EL (cell line): Measurements from ENCODE around the gene SLC39A3.

ENCODE experiments used
- DNase-seq: peaks from one replicate; pipeline ENCODE4 v3.0.0-alpha.2; 2016

Gene SLC39A3

GRCh38 chr19:2744113-2744512 is 4.3 kb upstream of the SLC39A3 start:
- no peak for DNase-seq

GRCh38 chr19:2743099-2743498 is 3.3 kb upstream of the SLC39A3 start:
- no peak for DNase-seq

GRCh38 chr19:2740314-2740656 is 468 bp upstream of the SLC39A3 start:
- DNase-seq, result no peak

- DNase-seq, result no peak
These were observed 3.1 kb downstream of the SLC39A3 start for GRCh38 chr19:2736550-2737190.

GRCh38 chr19:2735374-2735773 is 4.4 kb downstream of the SLC39A3 start:
- no peak for DNase-seq

- DNase-seq, result no peak
These were observed 5.1 kb downstream of the SLC39A3 start for GRCh38 chr19:2734589-2735288.

- no peak for DNase-seq
These were observed 5.8 kb downstream of the SLC39A3 start for GRCh38 chr19:2733930-2734588.

- DNase-seq, result no peak
These were observed 6.9 kb downstream of the SLC39A3 start for GRCh38 chr19:2732883-2733282.

GRCh38 chr19:2732157-2732725 is 7.6 kb downstream of the SLC39A3 start:
- no peak for DNase-seq

GRCh38 chr19:2731181-2731995 is 8.4 kb downstream of the SLC39A3 start:
- no peak for DNase-seq

GRCh38 chr19:2729943-2730818 is 9.6 kb downstream of the SLC39A3 start:
- no peak for DNase-seq

- DNase-seq, result no peak
These were observed 10.9 kb downstream of the SLC39A3 start for GRCh38 chr19:2728783-2729387.

GRCh38 chr19:2727640-2727944 is 12.2 kb downstream of the SLC39A3 start:
- peak; percentile 32 for DNase-seq

GRCh38 chr19:2726904-2727639 is 12.7 kb downstream of the SLC39A3 start:
- DNase-seq, result no peak

- DNase-seq, result no peak
These were observed 13.5 kb downstream of the SLC39A3 start for GRCh38 chr19:2726160-2726855.

- no peak for DNase-seq
These were observed 15.7 kb downstream of the SLC39A3 start for GRCh38 chr19:2724148-2724557.

- DNase-seq, result no peak
These were observed 16.1 kb downstream of the SLC39A3 start for GRCh38 chr19:2723747-2724146.

- DNase-seq, result no peak
These were observed 16.5 kb downstream of the SLC39A3 start for GRCh38 chr19:2723345-2723715.

GRCh38 chr19:2722541-2723344 is 17.1 kb downstream of the SLC39A3 start:
- DNase-seq, result peak; percentile 84
